Omental fat pad (tissue), 4 donors: ENCODE data around the gene TBCB. TPM values are rescaled to one million over a fixed set of nuclear protein-coding genes. Genes with fewer than 3 reads are reported as not detected.

ENCODE experiments used
- ATAC-seq: fragments of 150-250 bp; one replicate; pipeline ENCODE4 v1.9.1; 2016; ENCODE audit warnings: mild to moderate bottlenecking, moderate library complexity; ENCODE audit not compliant: low FRiP score
- DNase-seq: peaks from one replicate; pipeline ENCODE4 v3.0.0-alpha.2; 2019; ENCODE audit warnings: low spot score
- total RNA-seq, 4 donors: library from RNA; depleted of rRNA; stranded (reverse); fragments of >200 nt; gene quantifications; one replicate each; pipeline ENCODE4 v1.1.0, GENCODE V29; 2016
- TF ChIP-seq, protein P1 (sequence below), 3 donors: fragments of 450-650 bp; IDR thresholded peaks; one replicate each; pipeline ENCODE4 v1.5.1; 2016 to 2017; ENCODE audit warnings: antibody characterized with exemption in 3 of 3, mild to moderate bottlenecking in 3 of 3, moderate library complexity in 2 of 3

TBCB gene
- total RNA-seq, 4 donors from 2014 or later: 86.9 to 126 (median 106) TPM

GRCh38 chr19:36090910-36091695 lies 24.2 kb upstream of the TBCB start:
- no peak for ATAC-seq
- no peak for DNase-seq
- TF ChIP-seq, protein P1, sequence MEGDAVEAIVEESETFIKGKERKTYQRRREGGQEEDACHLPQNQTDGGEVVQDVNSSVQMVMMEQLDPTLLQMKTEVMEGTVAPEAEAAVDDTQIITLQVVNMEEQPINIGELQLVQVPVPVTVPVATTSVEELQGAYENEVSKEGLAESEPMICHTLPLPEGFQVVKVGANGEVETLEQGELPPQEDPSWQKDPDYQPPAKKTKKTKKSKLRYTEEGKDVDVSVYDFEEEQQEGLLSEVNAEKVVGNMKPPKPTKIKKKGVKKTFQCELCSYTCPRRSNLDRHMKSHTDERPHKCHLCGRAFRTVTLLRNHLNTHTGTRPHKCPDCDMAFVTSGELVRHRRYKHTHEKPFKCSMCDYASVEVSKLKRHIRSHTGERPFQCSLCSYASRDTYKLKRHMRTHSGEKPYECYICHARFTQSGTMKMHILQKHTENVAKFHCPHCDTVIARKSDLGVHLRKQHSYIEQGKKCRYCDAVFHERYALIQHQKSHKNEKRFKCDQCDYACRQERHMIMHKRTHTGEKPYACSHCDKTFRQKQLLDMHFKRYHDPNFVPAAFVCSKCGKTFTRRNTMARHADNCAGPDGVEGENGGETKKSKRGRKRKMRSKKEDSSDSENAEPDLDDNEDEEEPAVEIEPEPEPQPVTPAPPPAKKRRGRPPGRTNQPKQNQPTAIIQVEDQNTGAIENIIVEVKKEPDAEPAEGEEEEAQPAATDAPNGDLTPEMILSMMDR (IDR thresholded peaks at IDR 0.05): no peak

DNA sequence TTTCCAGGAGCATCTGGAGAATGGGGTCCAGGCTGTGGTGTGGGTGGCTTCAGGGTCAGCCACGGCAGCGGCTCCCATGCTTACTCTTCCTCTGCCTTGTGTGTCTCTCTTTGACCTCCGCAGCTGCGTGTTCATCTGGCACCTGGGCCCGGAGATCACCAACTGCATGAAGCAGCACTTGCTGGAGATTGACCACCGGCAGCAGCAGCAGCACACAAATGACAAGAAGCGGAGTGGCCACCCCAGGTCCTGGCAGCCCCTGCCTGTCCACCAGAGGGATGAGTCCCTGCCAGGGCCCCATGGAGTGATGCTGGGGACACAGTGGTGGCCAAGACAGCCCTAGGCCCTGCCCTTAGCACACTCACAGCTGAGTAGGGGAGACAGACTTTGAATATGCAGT lies 22.7 kb upstream of the TBCB start:
- TF ChIP-seq, protein P1 (IDR thresholded peaks at IDR 0.05): no peak

DNA sequence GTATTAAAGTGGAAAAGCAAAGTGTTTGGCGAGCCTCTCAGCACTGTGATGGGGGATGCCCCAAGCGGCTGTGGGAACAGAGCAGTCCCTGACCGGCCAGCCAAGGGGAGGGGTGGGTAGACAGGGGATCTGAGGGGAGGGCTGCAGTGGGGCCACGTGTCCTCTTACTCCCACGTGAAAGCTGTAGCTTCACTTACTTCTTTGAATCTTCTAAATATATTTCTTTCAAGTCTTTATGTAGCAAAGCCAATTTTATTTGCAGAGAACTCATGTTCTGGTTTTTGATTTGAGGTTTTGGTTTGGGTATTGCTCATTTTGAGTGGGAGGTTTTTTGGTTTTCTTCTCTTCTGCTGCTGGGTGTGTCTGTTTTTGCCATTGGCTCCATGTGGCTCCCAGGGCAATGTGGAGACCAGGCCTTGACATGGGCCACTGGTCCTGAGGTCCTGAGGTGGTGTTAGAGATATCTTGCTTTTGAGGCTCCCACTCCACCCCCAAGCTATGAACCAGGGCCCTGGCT lies 22.1 kb upstream of the TBCB start:
- ATAC-seq (no peak), DNase-seq (no peak)
- TF ChIP-seq, protein P1 (IDR thresholded peaks at IDR 0.05): no peak

More for the DNA sequence above, 22.7 kb upstream of the TBCB start:
- DNase-seq (no peak), ATAC-seq (no peak)

- TF ChIP-seq, protein P1 (IDR thresholded peaks at IDR 0.05): no peak
- ATAC-seq (no peak), DNase-seq (no peak)
Measured at GRCh38 chr19:36093687-36094086, 21.6 kb upstream of the TBCB start.

DNA sequence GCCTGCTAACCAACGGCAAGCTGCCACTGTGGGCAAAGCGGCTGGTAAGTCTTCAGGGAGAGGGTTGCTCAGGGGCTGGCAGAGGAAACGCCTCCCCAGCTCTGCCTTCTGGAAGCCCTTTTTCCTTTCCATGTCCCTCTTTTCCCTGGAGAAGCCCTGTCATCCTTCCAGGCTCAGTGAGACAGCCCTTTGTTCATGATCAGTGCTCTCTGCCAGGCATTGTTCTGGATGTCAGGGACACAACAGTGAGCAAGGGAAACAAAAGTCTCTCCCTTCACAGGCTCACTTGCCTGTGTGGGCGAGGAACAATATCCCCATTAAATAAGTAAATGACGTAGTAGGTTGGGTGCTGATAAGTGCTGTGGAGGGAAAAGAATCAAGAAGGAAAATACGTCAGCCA lies 18.2 kb upstream of the TBCB start:
- DNase-seq: no peak
- ATAC-seq: no peak
- TF ChIP-seq, protein P1 (IDR thresholded peaks at IDR 0.05): no peak

- TF ChIP-seq, protein P1 (IDR thresholded peaks at IDR 0.05): no peak
- DNase-seq: no peak
- no peak for ATAC-seq
Measured at GRCh38 chr19:36099166-36099785, 16.0 kb upstream of the TBCB start.
